Keratinocyte (primary cell): Measurements from ENCODE around the gene IST1. TPM values are rescaled to one million over a fixed set of nuclear protein-coding genes. Genes with fewer than 3 reads are reported as not detected.

ENCODE experiments used
- DNase-seq: peaks from one replicate; pipeline ENCODE4 v3.0.0-alpha.2; 2011; ENCODE audit warnings: low read depth, missing footprints, low spot score
- FAIRE-seq: peaks from 2 replicates; lab custom pipeline; 2011; peaks lifted over from hg19 to GRCh38; lab: Jason Lieb, UNC
- H2AFZ ChIP-seq: 2 replicates; pipeline ENCODE4 v1.6.0; 2012; ENCODE audit warnings: low read length, control low read depth, inconsistent platforms; ENCODE audit not compliant: control insufficient read depth
- H3K27ac ChIP-seq: 2 replicates; pipeline ENCODE4 v1.5.1; 2011; ENCODE audit warnings: low read length; ENCODE audit not compliant: control insufficient read depth, insufficient read depth
- H3K27me3 ChIP-seq: 3 replicates; pipeline ENCODE4 v1.6.0; 2011; ENCODE audit warnings: low read length; ENCODE audit not compliant: control insufficient read depth, insufficient read depth; ENCODE audit errors: extremely low read depth
- H3K36me3 ChIP-seq, 2 experiments: 2 replicates in 1 of 2; 3 replicates in 1 of 2; pipeline ENCODE4 v1.5.1; 2011; ENCODE audit warnings: low read length in 2 of 2, mild to moderate bottlenecking in 1 of 2; ENCODE audit not compliant: control insufficient read depth in 2 of 2, insufficient read depth in 2 of 2; ENCODE audit errors: extremely low read depth in 1 of 2
- H3K4me1 ChIP-seq: 3 replicates; pipeline ENCODE4 v1.5.1; 2011; ENCODE audit warnings: low read length; ENCODE audit not compliant: control insufficient read depth, insufficient read depth; ENCODE audit errors: extremely low read depth
- H3K4me2 ChIP-seq: 3 replicates; pipeline ENCODE4 v1.6.0; 2011; ENCODE audit warnings: low read depth, low read length; ENCODE audit not compliant: control insufficient read depth, insufficient read depth; ENCODE audit errors: extremely low read depth
- H3K4me3 ChIP-seq, 3 experiments: fragments of 200-600 bp in 1 of 3; sonication (generic) in 1 of 3; 2 replicates in 2 of 3; 3 replicates in 1 of 3; pipeline ENCODE4 v1.5.1; 2011 to 2016; ENCODE audit warnings: low read length in 3 of 3, mild to moderate bottlenecking in 3 of 3, control low read depth in 2 of 3, inconsistent platforms in 1 of 3, low read depth in 1 of 3, mixed read lengths in 1 of 3, mixed run types in 1 of 3, moderate library complexity in 1 of 3; ENCODE audit not compliant: control insufficient read depth in 2 of 3, insufficient read depth in 2 of 3; ENCODE audit errors: extremely low read depth in 1 of 3
- H3K79me2 ChIP-seq: 2 replicates; pipeline ENCODE4 v1.6.0; 2012; ENCODE audit warnings: low read length; ENCODE audit not compliant: control insufficient read depth, insufficient read depth
- H3K9ac ChIP-seq: 3 replicates; pipeline ENCODE4 v1.6.0; 2011; ENCODE audit warnings: low read length; ENCODE audit not compliant: control insufficient read depth, insufficient read depth; ENCODE audit errors: extremely low read depth
- H3K9me1 ChIP-seq: 3 replicates; pipeline ENCODE4 v1.6.0; 2011; ENCODE audit warnings: low read length; ENCODE audit not compliant: control insufficient read depth, insufficient read depth; ENCODE audit errors: extremely low read depth
- H3K9me3 ChIP-seq: 2 replicates; pipeline ENCODE4 v1.5.1; 2012; ENCODE audit warnings: low read depth, low read length; ENCODE audit not compliant: control insufficient read depth
- H4K20me1 ChIP-seq: 3 replicates; pipeline ENCODE4 v1.6.0; 2011; ENCODE audit warnings: low read length; ENCODE audit not compliant: control insufficient read depth, insufficient read depth; ENCODE audit errors: extremely low read depth
- CTCF ChIP-seq, 3 experiments: IDR thresholded peaks in 1 of 3; conservative IDR thresholded peaks in 1 of 3; optimal IDR thresholded peaks in 1 of 3; 2 replicates in 2 of 3; 3 replicates in 1 of 3; pipeline versions ENCODE3 to v1.5.1; 2011; ENCODE audit warnings: low read length in 3 of 3, mild to moderate bottlenecking in 3 of 3, moderate library complexity in 2 of 3, control low read depth in 1 of 3, inconsistent platforms in 1 of 3; ENCODE audit not compliant: insufficient read depth in 2 of 3; ENCODE audit errors: extremely low read depth in 1 of 3
- EZH2 ChIP-seq: IDR thresholded peaks from one replicate; pipeline ENCODE4 v1.6.1; 2012; ENCODE audit warnings: inconsistent platforms, mild to moderate bottlenecking, low read length, moderate library complexity
- dilution Hi-C: fragments of 300-500 bp; cut with MboI; formaldehyde crosslinking; loops from one replicate; pipeline ENCODE4 v1.7.0; 2020; ENCODE audit warnings: low sequenced_read_pairs; ENCODE audit not compliant: extremely low pct_ligation_motif_present
- polyA plus RNA-seq, 5 experiments: library from polyadenylated mRNA; depleted of rRNA in 3 of 5; stranded (reverse) in 3 of 5; stranded (forward) in 1 of 5; unstranded in 1 of 5; fragments of >200 nt; gene quantifications; 1 replicate in 1 of 5; 2 replicates in 3 of 5; 3 replicates in 1 of 5; pipeline versions ENCODE4 v1.2.1 to v1.2.3, GENCODE V29; 2011 to 2012; ENCODE audit warnings: missing spikeins in 2 of 5, low read depth in 1 of 5, low replicate concordance in 1 of 5

IST1 gene
- polyA plus RNA-seq, 1 donor (not counting 4 experiments of a cell fraction or from before 2014, with no cell fraction given), result 188 TPM

- Histone ChIP-seq H4K20me1 (no peaks in the 10 kb centered on the region), H3K4me3 (no peak overlapping the region), H3K27ac (no peak overlapping the region), H2AFZ (no peak overlapping the region), H3K9ac (no peak overlapping the region), H3K9me3 (no peaks in the 10 kb centered on the region), H3K4me1 (no peaks in the 10 kb centered on the region), H3K79me2 (no peaks in the 10 kb centered on the region), H3K27me3 (no peaks in the 10 kb centered on the region), H3K4me2 (no peak overlapping the region), H3K36me3 (no peaks in the 10 kb centered on the region), H3K9me1 (no peaks in the 10 kb centered on the region)
- no peak for FAIRE-seq
- no peak for TF ChIP-seq CTCF (optimal IDR thresholded peaks at IDR 0.05 in 1 of 3, IDR thresholded peaks at IDR 0.05 in 1 of 3, conservative IDR thresholded peaks at IDR 0.05 in 1 of 3; ENCODE audit: extremely low read depth in 1 of 3, insufficient read depth in 2 of 3, low read length in 3 of 3)
- TF ChIP-seq EZH2, result no peak
- dilution Hi-C loops, result no loop called here
- no peak for DNase-seq
Observed at GRCh38 chr16:71945616-71946015, 50.3 kb downstream of the IST1 start.

GRCh38 chr16:71952825-71953224, 57.5 kb downstream of the IST1 start:
- dilution Hi-C loops, result no loop called here
- H3K4me2 ChIP-seq, result no peak overlapping the region
- DNase-seq (no peak), FAIRE-seq (no peak)
- no peak overlapping the region for H3K4me3 ChIP-seq
- H3K36me3 ChIP-seq, result no peaks in the 10 kb centered on the region
- no peaks in the 10 kb centered on the region for H3K79me2 ChIP-seq
- no peak overlapping the region for H3K9ac ChIP-seq
- H3K4me1 ChIP-seq, result no peaks in the 10 kb centered on the region
- no peaks in the 10 kb centered on the region for H4K20me1 ChIP-seq
- H3K9me1 ChIP-seq, result no peaks in the 10 kb centered on the region
- H2AFZ ChIP-seq, result no peak overlapping the region
- no peak for TF ChIP-seq EZH2
- TF ChIP-seq CTCF (optimal IDR thresholded peaks at IDR 0.05 in 1 of 3, IDR thresholded peaks at IDR 0.05 in 1 of 3, conservative IDR thresholded peaks at IDR 0.05 in 1 of 3; ENCODE audit: extremely low read depth in 1 of 3, insufficient read depth in 2 of 3, low read length in 3 of 3), result no peak
- no peaks in the 10 kb centered on the region for H3K27me3 ChIP-seq
- no peak overlapping the region for H3K27ac ChIP-seq
- no peaks in the 10 kb centered on the region for H3K9me3 ChIP-seq
